NOMO-1 (cell line): ENCODE results near the gene H6PD.

Experiments
- DNase-seq, 2 experiments: peaks; one replicate each; lab custom pipeline; 2025; ENCODE audit not compliant: unreplicated experiment in 2 of 2; lab: John Stamatoyannopoulos, UW

Gene H6PD

GRCh38 chr1:9313576-9313975 is 79.0 kb downstream of the H6PD start:
- no peak for DNase-seq

GRCh38 chr1:9314111-9314510 is 79.5 kb downstream of the H6PD start:
- DNase-seq: no peak

GRCh38 chr1:9314711-9315379 is 80.3 kb downstream of the H6PD start:
- DNase-seq: no peak

- no peak for DNase-seq
These were observed 81.0 kb downstream of the H6PD start for GRCh38 chr1:9315411-9316079.

- no peak for DNase-seq
These were observed 81.5 kb downstream of the H6PD start for GRCh38 chr1:9316080-9316444.

GRCh38 chr1:9316512-9316911 is 81.9 kb downstream of the H6PD start:
- no peak for DNase-seq

- DNase-seq: no peak
These were observed 82.5 kb downstream of the H6PD start for GRCh38 chr1:9317072-9317471.

GRCh38 chr1:9317591-9318417 is 83.2 kb downstream of the H6PD start:
- no peak for DNase-seq

GRCh38 chr1:9319208-9319788 is 84.7 kb downstream of the H6PD start:
- DNase-seq: no peak

GRCh38 chr1:9319789-9320519 is 85.4 kb downstream of the H6PD start:
- DNase-seq: no peak
